Thoracic aorta (tissue), 2 donors: ENCODE results near the gene KCTD19. TPM values are rescaled to one million over a fixed set of nuclear protein-coding genes. Genes with fewer than 3 reads are reported as not detected.
A peak's percentile ranks its signal among the peaks of the same experiment; 100 is the strongest.

Experiments used
- ATAC-seq: fragments of 150-250 bp; one replicate; pipeline ENCODE4 v1.8.0; 2017; ENCODE audit warnings: low read depth; ENCODE audit not compliant: insufficient number of reproducible peaks, low FRiP score
- DNase-seq: peaks from one replicate; pipeline ENCODE4 v3.0.0-alpha.2; 2020; ENCODE audit warnings: low spot score
- H3K27ac ChIP-seq, 2 donors: fragments of 200-600 bp; sonication (generic); 1 replicate in 1 of 2; 2 replicates in 1 of 2; pipeline ENCODE4 v1.5.1; 2016; ENCODE audit warnings: mild to moderate bottlenecking in 2 of 2, moderate library complexity in 2 of 2
- H3K27me3 ChIP-seq: fragments of 200-600 bp; sonication (generic); replicated peaks from 2 replicates; pipeline ENCODE4 v1.6.0; 2016; ENCODE audit warnings: mild to moderate bottlenecking; ENCODE audit not compliant: insufficient read depth
- H3K36me3 ChIP-seq: fragments of 200-600 bp; sonication (generic); one replicate; pipeline ENCODE4 v1.5.1; 2016
- H3K4me1 ChIP-seq, 2 donors: fragments of 200-600 bp; sonication (generic); 1 replicate in 1 of 2; 2 replicates in 1 of 2; pipeline versions ENCODE4 v1.5.1 to v1.6.0; 2016; ENCODE audit warnings: low read depth in 2 of 2, mild to moderate bottlenecking in 1 of 2; ENCODE audit not compliant: control insufficient read depth in 1 of 2
- H3K4me3 ChIP-seq: fragments of 200-600 bp; sonication (generic); 2 replicates; pipeline ENCODE4 v1.5.1; 2016; ENCODE audit warnings: mild to moderate bottlenecking
- H3K9me3 ChIP-seq: fragments of 200-600 bp; sonication (generic); 2 replicates; pipeline ENCODE4 v1.5.1; 2016
- total RNA-seq, 2 donors: library from RNA; depleted of rRNA; stranded (reverse); fragments of >200 nt; gene quantifications; one replicate each; pipeline versions ENCODE4 v1.1.0 to v1.2.3, GENCODE V29; 2016
- TF ChIP-seq, protein P1 (sequence below): fragments of 200-600 bp; sonication (generic); IDR thresholded peaks from one replicate; pipeline ENCODE4 v1.5.1; 2019; ENCODE audit warnings: antibody characterized with exemption

KCTD19 gene
- total RNA-seq, 2 donors from 2014 or later, result not detected

- H3K27ac ChIP-seq, result no peak overlapping the region
- H3K36me3 ChIP-seq, result no peaks in the 10 kb centered on the region
- ATAC-seq (no peak), DNase-seq (no peak)
- H3K9me3 ChIP-seq, result no peaks in the 10 kb centered on the region
- no peaks in the 10 kb centered on the region for H3K27me3 ChIP-seq
- H3K4me3 ChIP-seq, result peak overlapping the region; percentile 82
- TF ChIP-seq, protein P1, sequence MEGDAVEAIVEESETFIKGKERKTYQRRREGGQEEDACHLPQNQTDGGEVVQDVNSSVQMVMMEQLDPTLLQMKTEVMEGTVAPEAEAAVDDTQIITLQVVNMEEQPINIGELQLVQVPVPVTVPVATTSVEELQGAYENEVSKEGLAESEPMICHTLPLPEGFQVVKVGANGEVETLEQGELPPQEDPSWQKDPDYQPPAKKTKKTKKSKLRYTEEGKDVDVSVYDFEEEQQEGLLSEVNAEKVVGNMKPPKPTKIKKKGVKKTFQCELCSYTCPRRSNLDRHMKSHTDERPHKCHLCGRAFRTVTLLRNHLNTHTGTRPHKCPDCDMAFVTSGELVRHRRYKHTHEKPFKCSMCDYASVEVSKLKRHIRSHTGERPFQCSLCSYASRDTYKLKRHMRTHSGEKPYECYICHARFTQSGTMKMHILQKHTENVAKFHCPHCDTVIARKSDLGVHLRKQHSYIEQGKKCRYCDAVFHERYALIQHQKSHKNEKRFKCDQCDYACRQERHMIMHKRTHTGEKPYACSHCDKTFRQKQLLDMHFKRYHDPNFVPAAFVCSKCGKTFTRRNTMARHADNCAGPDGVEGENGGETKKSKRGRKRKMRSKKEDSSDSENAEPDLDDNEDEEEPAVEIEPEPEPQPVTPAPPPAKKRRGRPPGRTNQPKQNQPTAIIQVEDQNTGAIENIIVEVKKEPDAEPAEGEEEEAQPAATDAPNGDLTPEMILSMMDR, result no peak
- H3K4me1 ChIP-seq, result peaks cover 24 to 35% of the 10 kb centered on the region in 2 donors
Observed at GRCh38 chr16:67249178-67250044, 77.1 kb downstream of the KCTD19 start.

DNA sequence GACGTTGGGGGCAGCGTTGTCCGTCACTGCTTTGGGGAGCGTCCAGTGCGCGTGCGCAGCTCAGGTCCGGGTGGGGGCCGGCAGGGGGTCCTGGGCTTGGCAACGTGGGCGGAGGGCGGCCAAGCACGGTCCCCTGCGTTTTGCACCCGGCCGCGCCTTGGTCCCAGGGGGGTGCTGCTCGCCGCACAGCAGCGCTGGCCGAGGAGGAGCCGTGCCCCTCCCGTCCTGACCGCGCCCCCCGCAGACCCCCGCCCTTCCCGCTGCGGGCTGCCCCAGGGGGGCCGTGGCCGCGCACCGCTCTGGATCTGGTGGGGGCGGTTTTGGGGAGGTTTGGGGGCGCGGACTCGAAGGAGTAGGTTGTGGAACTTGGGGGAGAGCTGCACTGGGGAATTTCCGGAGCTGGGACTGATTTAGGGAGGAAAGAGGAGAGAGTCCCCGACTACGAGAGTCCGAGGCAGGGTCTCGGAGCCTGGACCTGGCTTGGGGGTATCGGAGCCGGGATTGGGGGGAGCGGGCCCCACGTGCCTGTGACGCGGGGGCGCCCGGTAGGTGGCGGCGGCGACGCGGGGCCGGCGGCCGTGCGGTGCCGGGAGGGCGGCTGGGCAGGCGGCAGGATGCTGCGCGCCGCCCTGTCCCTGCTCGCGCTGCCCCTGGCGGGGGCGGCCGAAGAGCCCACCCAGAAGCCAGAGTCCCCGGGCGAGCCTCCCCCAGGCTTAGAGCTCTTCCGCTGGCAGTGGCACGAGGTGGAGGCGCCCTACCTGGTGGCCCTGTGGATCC lies 78.0 kb downstream of the KCTD19 start, which contains the start of gene SLC9A5:
Gene SLC9A5 (plus strand): TSS at position 579 of the 777 bp plus-strand sequence. CDS start 36 bp downstream, at position 615.
- peak within 1 kb of the TSS; percentile 82 for H3K4me3 ChIP-seq
- no peaks in the 10 kb centered on the region for H3K9me3 ChIP-seq
- H3K4me1 ChIP-seq, result peaks cover 32 to 43% of the 10 kb centered on the region in 2 donors
- ATAC-seq (no peak), DNase-seq (no peak)
- H3K27ac ChIP-seq, result no peak within 1 kb of the TSS
- H3K27me3 ChIP-seq, result no peaks in the 10 kb centered on the region
- no peaks in the 10 kb centered on the region for H3K36me3 ChIP-seq
- TF ChIP-seq, protein P1, result no peak

DNA sequence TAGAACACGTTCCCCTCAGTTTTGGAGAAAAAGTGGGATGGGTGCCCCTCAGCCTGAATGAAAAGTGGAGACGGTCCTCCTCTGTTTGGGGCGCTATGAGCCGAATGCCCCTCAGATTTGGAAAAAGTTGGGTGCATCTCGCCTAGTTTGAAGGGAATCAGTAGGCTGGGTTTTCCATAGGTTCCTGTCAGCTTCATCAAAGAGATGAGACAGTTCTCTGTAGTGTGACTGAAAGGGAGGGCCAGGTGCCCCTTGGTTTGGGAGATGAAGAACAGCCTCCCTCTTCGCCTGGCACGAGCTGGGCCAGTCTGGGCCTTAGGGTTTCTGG lies 78.5 kb downstream of the KCTD19 start:
- Histone ChIP-seq H3K27me3 (no peaks in the 10 kb centered on the region), H3K4me1 (peaks cover 33 to 44% of the 10 kb centered on the region in 2 donors), H3K27ac (no peak overlapping the region), H3K36me3 (no peaks in the 10 kb centered on the region), H3K9me3 (no peaks in the 10 kb centered on the region), H3K4me3 (peak overlapping the region; percentile 82)
- ATAC-seq (no peak), DNase-seq (no peak)
- TF ChIP-seq, protein P1, result no peak

- H3K27ac ChIP-seq, result peak within 1 kb of the TSS; percentile 74 to 84
- TF ChIP-seq, protein P1, result no peak
Observed at GRCh38 chr16:67247192-67248072, 79.1 kb downstream of the KCTD19 start, which contains the start of gene FHOD1. FHOD1 (minus strand) TSS chr16:67247481; CDS start chr16:67247410, 71 bp downstream.

More at GRCh38 chr16:67247192-67248072, 79.1 kb downstream of the KCTD19 start, which contains the start of gene FHOD1:
- peak; percentile 94 for DNase-seq
- Histone ChIP-seq H3K4me1 (peaks cover 33 to 44% of the 10 kb centered on the region in 2 donors), H3K36me3 (no peaks in the 10 kb centered on the region), H3K4me3 (peak within 1 kb of the TSS; percentile 82), H3K9me3 (no peaks in the 10 kb centered on the region), H3K27me3 (no peaks in the 10 kb centered on the region)
- peak; percentile 70 for ATAC-seq
